ENCODE measurements around the gene NEURL1B.

DNA sequence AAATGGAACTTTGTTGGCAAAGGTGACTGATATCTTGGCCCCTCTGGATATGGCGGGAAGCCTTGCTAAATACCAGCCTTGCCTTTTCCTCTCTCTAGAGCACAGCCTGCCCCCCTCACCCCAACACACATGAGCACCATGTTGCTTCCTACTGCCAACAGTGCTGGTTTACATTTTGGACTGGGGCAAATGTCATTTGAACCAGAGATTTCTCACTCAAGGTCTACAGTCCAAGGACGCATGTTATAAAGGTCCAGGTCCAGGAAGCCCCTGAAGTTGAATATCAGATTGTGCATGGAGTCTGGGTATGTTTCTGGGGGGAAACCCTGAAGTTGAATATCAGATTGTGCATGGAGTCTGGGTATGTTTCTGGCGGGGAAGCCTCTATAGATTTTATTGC is 19.9 kb downstream of the NEURL1B start:
- TF ChIP-seq RAD21 (IDR thresholded peaks at IDR 0.05; ENCODE audit: low read depth) (no peak), MAX (IDR thresholded peaks at IDR 0.05) (no peak), CEBPB (IDR thresholded peaks at IDR 0.05) (no peak), REST (IDR thresholded peaks at IDR 0.05; ENCODE audit: low read depth) (no peak)
